ENCODE data around the gene KIRREL3. TPM values are rescaled to one million over a fixed set of nuclear protein-coding genes. Genes with fewer than 3 reads are reported as not detected.

KIRREL3 gene
- polyA plus RNA-seq, 1 of the 3 experiments (the other 2 are of a cell fraction) = 3.7 TPM

- TF ChIP-seq USF1 (IDR thresholded peaks at IDR 0.05; ENCODE audit: borderline replicate concordance, low read depth) = no peak
- TF ChIP-seq SMC3 (IDR thresholded peaks at IDR 0.05; ENCODE audit: low read depth, low read length) = peak; percentile 93
- TF ChIP-seq SIN3A (IDR thresholded peaks at IDR 0.05; ENCODE audit: borderline replicate concordance, low read depth, low read length) = no peak
- peak; percentile 93 for TF ChIP-seq RAD21 (IDR thresholded peaks at IDR 0.05; ENCODE audit: low read length)
- TF ChIP-seq, protein P1, sequence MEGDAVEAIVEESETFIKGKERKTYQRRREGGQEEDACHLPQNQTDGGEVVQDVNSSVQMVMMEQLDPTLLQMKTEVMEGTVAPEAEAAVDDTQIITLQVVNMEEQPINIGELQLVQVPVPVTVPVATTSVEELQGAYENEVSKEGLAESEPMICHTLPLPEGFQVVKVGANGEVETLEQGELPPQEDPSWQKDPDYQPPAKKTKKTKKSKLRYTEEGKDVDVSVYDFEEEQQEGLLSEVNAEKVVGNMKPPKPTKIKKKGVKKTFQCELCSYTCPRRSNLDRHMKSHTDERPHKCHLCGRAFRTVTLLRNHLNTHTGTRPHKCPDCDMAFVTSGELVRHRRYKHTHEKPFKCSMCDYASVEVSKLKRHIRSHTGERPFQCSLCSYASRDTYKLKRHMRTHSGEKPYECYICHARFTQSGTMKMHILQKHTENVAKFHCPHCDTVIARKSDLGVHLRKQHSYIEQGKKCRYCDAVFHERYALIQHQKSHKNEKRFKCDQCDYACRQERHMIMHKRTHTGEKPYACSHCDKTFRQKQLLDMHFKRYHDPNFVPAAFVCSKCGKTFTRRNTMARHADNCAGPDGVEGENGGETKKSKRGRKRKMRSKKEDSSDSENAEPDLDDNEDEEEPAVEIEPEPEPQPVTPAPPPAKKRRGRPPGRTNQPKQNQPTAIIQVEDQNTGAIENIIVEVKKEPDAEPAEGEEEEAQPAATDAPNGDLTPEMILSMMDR (IDR thresholded peaks at IDR 0.05) = peak; percentile 97
- POLR2A ChIA-PET = interaction anchor here (0.6 to 0.9 kb wide), 2 partner anchors 274 to 720 kb away, joined by 3 read pairs; no protein-coding TSS in a partner anchor
- Histone ChIP-seq H3K36me3 (replicated peaks in 1 of 2; ENCODE audit: control insufficient read depth in 1 of 2, insufficient read depth in 2 of 2, low read length in 1 of 2) (no peaks in the 10 kb centered on the region), H3F3A (replicated peaks; ENCODE audit: insufficient read depth) (peaks cover 45% of the 10 kb centered on the region), H3K4me2 (peak overlapping the region; percentile 46), H3K27me3 (ENCODE audit: insufficient read depth) (no peaks in the 10 kb centered on the region), H3K9me3 (no peaks in the 10 kb centered on the region), H3K4me3 (ENCODE audit: low read depth in 2 of 2, low read length in 1 of 2) (peak overlapping the region; percentile 21 to 45; a peak in 3 of 4 replicates), H4K20me1 (ENCODE audit: insufficient read depth) (no peaks in the 10 kb centered on the region), H3K9ac (peak overlapping the region; percentile 74), H3K27ac (ENCODE audit: low read depth in 2 of 2, low read length in 1 of 2) (peak overlapping the region in 1 of 2 experiments; percentile 99; a peak in 2 of 4 replicates), H3K4me1 (ENCODE audit: control insufficient read depth in 1 of 2, insufficient read depth in 2 of 2, low read depth in 1 of 2, low read length in 1 of 2) (peaks cover 2 to 33% of the 10 kb centered on the region in 2 experiments; a peak in 3 of 4 replicates), H3K79me2 (ENCODE audit: insufficient read depth) (peaks cover 62% of the 10 kb centered on the region), H3K9me2 (no peaks in the 10 kb centered on the region), H2AFZ (ENCODE audit: low read depth) (peak overlapping the region; percentile 49; the same call in 1 of the 2 replicates)
- WGBS (ENCODE audit: low lambda C conversion rate) = 47% methylated on average over 16 of the region's 22 CpGs
- DNase-seq = peak; percentile 88
- CTCF ChIA-PET = interaction anchor here (0.6 to 15.4 kb wide), 91 partner anchors 9 to 1841 kb away, joined by 3 to 233 read pairs (median 4); partner anchors contain the start of gene KIRREL3
Observed at GRCh38 chr11:126989942-126990715, 10.4 kb downstream of the KIRREL3 start.

DNA sequence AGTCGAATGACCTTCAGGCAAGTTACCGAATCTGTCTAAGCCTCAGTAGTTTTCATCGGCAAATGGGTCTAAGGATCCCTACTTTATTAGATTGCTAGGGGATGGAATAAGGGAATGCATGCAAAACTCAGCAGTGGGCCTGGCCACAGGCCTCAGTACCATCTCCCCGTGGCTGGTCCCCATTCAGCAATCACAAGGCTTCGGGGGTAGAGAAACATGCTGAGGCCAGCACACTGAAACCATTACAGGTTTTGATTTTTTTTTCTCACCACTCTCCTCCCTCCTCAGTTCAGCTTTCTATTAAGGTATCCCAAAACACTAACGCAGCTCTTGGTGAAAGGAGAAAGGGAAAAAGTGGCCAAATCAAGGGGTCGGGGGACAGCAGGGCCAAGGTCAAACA lies 11.9 kb downstream of the KIRREL3 start:
- peaks cover 32% of the 10 kb centered on the region for H3F3A ChIP-seq (replicated peaks; ENCODE audit: insufficient read depth)
- TF ChIP-seq GABPA (IDR thresholded peaks at IDR 0.05; ENCODE audit: low read depth) (no peak), TCF12 (IDR thresholded peaks at IDR 0.05) (no peak), MEF2A (IDR thresholded peaks at IDR 0.05; ENCODE audit: borderline replicate concordance, low read depth) (no peak), SIN3A (IDR thresholded peaks at IDR 0.05; ENCODE audit: borderline replicate concordance, low read depth, low read length) (no peak), RCOR1 (IDR thresholded peaks at IDR 0.05; ENCODE audit: low read length) (no peak)
- TF ChIP-seq, protein P2, sequence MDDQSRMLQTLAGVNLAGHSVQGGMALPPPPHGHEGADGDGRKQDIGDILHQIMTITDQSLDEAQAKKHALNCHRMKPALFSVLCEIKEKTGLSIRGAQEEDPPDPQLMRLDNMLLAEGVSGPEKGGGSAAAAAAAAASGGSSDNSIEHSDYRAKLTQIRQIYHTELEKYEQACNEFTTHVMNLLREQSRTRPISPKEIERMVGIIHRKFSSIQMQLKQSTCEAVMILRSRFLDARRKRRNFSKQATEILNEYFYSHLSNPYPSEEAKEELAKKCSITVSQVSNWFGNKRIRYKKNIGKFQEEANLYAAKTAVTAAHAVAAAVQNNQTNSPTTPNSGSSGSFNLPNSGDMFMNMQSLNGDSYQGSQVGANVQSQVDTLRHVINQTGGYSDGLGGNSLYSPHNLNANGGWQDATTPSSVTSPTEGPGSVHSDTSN (IDR thresholded peaks at IDR 0.05) = no peak
- TF ChIP-seq, protein P3, sequence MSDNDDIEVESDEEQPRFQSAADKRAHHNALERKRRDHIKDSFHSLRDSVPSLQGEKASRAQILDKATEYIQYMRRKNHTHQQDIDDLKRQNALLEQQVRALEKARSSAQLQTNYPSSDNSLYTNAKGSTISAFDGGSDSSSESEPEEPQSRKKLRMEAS (IDR thresholded peaks at IDR 0.05; ENCODE audit: low read depth) = no peak
- no peak overlapping the region for H3K27ac ChIP-seq (ENCODE audit: low read depth in 2 of 2, low read length in 1 of 2)
- H3K4me1 ChIP-seq (ENCODE audit: control insufficient read depth in 1 of 2, insufficient read depth in 2 of 2, low read depth in 1 of 2, low read length in 1 of 2) = peaks cover 2 to 22% of the 10 kb centered on the region in 2 experiments; a peak in 3 of 4 replicates
- H3K36me3 ChIP-seq (replicated peaks in 1 of 2; ENCODE audit: control insufficient read depth in 1 of 2, insufficient read depth in 2 of 2, low read length in 1 of 2) = no peaks in the 10 kb centered on the region
- CTCF ChIA-PET = interaction anchor here (1.0 to 15.4 kb wide), 7 partner anchors 13 to 548 kb away, joined by 3 to 233 read pairs (median 53); partner anchors contain the start of gene KIRREL3
- H3K9me2 ChIP-seq = no peaks in the 10 kb centered on the region
- H2AFZ ChIP-seq (ENCODE audit: low read depth) = no peak overlapping the region
- H3K9me3 ChIP-seq = no peaks in the 10 kb centered on the region
- WGBS (ENCODE audit: low lambda C conversion rate) = 94% methylated on average over 7 of the region's 7 CpGs
- peaks cover 71% of the 10 kb centered on the region for H3K79me2 ChIP-seq (ENCODE audit: insufficient read depth)
- no peaks in the 10 kb centered on the region for H3K27me3 ChIP-seq (ENCODE audit: insufficient read depth)
- no peak overlapping the region for H3K4me3 ChIP-seq (ENCODE audit: low read depth in 2 of 2, low read length in 1 of 2)
- POLR2A ChIA-PET = no interaction called here
- no peak overlapping the region for H3K4me2 ChIP-seq
- DNase-seq = no peak
- H4K20me1 ChIP-seq (ENCODE audit: insufficient read depth) = no peaks in the 10 kb centered on the region
- H3K9ac ChIP-seq = no peak overlapping the region

Measured in SK-N-SH (cell line).